Hematopoietic multipotent progenitor cell treated with erythropoietin and hydrocortisone succinate and interleukin-3 and kit ligand, for 15 days (in vitro differentiated cells): Measurements from ENCODE around the gene EYA2.

Experiments
- DNase-seq: peaks from one replicate; pipeline ENCODE4 v3.0.0-alpha.2; 2015; ENCODE audit warnings: low spot score

The EYA2 gene

DNA sequence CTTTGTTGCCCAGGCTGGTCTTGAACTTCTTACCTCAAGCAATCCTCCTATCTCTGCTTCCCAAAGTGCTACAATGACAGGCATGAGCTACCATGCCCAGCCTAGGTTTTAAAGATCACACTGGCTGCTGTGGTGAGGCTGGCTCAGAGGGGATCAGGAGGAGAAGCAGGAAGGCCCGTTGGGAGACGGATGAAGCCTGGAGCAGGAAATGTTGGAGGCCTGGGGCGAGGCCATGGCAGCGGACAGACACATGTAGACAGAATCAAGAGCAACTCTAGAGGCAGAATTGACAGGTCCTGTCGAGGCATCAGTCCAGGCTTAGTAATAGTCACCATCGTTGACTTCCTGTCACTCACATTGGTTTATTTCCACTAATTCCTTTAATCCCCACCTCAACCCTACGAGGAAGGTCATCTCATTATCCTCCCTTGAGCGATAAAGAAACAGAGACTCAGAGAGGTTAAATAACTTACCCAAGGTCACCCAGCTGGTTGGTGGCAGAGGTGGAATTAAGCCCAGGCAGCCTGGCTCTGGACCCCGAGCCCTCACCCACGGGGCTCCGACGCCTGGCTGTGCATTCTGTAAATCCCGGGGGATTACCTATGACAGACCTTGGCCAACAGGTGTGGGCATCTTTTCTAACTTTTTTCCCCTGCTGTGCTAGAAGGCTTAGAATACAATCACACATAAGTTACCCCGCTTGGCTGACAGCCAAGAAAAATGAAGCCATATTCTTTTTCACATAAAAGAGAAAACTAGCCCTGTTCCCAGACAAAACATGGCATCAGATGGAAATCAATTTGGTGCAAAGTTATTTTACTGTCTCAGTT, 113.4 kb downstream of the EYA2 start:
- no peak for DNase-seq

DNA sequence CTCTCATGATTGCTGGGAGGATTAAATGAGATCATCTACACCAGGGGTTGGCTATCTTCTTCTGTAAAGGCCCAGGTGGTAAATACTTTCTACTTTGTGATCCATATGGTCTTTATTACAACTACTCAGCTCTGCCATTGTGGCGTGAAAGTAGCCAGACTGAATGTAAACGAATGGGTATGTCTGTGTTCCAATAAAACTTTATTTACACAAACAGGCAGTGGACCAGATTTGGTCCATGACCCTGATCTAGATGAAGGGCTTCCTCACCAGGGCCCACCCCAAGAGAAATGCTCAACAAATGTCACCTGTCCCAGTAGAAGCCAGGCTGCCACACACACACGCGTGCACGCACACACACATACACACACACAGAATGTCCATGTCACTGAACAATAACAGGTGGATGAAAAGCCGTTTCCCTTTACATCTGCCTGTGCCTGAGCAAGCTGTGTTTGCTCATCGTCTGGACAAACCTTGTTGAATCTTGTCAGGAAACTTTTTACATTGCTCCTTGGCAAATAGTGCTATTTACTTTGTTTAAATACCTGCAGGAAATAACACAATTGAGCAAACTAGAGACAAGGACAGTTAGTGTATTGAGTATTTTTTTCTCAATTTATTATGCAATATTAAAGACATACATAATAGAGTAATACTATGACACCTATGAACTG, 114.3 kb downstream of the EYA2 start:
- DNase-seq: no peak

DNA sequence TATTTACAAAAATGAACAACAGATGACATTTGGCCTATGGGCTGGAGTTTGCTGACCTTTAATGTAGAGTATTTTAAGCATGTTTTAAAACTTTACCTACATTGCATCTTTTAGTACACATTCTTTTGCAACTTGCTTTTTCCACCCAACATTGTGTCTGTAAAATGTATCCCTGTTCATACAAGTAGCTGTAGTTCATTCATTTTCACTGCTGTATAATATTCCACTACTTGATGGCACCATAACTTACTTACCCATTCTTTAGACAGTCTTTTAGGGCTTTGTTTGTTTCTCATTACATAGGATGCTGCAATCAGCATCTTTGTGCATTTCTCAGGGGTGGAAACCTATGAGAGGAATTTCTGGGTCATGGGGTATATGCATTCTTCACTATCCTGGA, 115.1 kb downstream of the EYA2 start:
- no peak for DNase-seq

DNA sequence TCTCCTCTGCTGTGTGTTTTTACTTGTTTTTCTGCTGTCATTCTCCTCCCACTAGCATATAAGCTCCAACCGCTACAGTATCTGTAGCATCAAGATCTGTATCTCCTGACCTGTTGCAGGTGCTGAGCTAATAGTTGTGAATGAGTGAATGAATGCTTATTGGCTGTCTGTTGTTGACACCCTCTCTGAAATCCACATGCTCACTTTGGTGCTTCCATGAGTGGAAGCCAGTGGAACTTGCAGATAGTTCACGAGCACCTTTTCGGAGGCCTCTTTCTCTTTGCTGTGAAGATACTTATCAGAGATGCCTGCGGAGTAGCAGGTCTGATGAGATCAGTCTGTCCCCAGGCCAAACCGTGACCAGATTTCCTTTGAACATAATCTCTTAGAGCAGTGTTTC, 117.3 kb downstream of the EYA2 start:
- no peak for DNase-seq

DNA sequence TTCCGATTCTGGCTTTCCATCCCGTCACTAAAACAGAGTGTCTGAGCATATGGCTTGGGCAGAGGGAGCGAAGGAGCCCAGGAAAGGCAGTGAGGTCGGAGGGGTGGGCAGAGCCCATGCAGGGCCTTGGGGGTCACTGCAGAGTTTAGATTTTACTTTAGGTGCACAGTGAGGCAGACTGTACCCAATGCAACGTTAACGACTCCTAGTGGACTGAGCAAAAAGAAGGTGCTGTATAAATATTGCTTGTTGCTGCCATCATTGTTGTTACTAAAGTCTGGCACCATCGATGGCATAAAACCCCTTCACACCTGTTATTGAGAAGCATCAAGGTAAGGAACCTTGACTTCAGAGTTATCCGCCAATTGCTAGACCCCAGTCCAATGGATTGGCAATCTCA, 119.0 kb downstream of the EYA2 start:
- no peak for DNase-seq

DNA sequence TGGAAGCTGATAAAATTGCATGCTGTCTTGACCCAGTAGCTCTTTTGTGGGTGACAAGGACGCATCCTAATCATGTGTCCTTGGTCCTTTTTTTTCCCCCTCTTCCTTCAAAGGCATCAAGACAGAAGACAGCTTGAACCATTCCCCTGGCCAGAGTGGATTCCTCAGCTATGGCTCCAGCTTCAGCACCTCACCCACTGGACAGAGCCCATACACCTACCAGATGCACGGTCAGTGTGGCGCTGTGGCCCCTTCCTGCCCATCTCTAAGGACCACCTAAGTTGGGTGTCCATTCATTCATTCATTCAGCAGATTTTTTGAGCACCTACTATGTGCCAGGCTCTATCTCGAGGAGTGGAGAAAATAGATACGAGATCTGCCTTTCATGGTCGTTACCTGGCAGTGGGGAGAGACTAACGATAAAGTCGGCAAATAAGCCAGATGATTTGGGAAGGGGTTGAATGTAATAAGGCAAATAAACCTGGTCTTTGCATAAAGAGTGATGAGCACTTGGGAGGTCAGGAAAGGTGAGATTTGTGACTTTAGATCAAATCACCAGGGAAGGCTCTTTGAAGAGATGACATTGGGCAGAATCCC, 121.5 kb downstream of the EYA2 start:
- DNase-seq: no peak

DNA sequence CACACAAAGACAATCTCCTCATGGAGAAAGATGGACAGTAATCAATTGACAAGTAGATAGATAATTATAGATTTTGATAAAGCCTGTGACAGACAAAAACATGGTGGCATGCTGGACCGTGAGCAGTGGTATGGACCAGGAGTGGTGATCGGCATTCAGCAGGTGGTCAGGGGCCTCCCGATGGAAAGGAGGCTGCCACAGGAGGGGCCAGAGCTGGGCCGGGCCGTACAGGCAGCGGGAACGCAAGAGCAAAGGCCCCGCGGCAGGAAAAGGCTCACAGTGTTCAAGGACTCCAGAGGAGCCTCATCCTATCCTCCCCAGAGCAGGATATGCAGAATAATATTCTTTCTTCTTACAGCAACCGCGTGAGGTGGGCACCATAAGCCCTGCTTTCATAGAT, 123.7 kb downstream of the EYA2 start:
- no peak for DNase-seq

DNA sequence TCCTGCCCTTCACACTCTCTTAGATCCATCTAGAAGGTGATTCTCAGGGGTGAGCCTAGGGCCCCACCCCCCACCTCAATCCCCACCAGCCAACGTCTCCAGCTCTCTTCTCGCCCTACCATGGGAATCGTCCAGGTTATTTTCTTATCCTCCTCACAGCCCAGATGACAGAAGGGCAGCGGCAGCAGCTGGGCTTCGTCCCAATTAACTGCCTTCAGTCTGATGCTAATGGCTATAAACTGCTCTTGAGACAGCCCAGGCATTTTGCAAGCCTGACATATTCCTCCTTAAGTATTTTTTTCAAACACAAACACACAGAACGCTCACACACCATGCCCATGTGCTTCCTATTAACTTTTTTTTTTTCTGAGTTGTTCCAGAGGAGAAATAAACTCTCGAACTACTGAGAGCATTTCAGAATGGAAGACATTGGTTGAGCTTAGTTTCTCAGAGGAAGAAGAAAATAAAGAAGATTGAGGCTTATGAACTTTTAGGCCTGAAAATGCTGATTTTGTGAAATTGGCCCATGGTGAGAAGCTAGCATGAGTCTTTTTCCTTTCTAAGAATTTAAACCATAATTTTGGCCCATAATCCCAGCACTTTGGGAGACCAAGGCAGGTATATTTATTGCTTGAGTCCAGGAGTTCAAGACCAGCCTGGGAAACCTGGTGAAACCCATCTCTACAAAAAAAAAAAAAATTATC, 124.6 kb downstream of the EYA2 start:
- no peak for DNase-seq

DNA sequence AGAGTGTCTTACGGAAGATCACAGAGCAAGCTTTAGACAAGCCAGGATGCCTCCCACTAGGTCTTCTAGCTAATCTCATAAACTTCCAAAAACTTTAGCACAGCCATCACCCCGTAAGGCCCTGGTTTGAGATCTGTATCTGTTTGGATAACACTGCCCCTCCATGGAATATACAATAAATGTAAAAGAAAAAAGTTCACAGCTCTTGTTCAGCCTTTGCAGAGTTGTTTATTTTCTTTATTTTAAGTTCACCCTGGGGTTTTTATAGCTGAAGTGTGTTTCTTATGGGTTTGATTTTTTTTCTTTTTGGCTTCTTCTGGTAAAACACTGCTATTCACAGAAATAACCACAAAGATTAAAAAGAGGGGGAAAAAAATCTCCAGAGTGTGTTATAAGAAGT, 125.6 kb downstream of the EYA2 start:
- no peak for DNase-seq

DNA sequence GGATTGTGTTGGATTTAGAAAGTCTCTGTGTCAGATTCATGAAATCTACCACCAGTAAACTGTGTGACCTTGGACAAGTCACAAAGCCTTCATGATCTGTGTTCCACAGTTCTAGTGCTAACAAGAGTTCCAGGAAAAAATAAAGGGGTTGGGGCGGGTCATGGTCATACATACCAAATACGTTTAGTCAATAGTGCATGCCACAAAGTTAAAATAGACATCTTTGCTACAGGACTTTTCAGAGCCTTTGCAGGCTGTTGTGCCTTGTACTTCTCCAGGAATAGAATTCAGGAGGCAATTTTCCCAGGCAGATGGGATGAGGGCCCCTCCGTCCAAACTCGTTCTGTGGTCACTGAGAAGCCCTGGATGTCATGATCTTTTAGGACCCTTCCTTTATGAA, 127.2 kb downstream of the EYA2 start:
- DNase-seq: no peak

DNA sequence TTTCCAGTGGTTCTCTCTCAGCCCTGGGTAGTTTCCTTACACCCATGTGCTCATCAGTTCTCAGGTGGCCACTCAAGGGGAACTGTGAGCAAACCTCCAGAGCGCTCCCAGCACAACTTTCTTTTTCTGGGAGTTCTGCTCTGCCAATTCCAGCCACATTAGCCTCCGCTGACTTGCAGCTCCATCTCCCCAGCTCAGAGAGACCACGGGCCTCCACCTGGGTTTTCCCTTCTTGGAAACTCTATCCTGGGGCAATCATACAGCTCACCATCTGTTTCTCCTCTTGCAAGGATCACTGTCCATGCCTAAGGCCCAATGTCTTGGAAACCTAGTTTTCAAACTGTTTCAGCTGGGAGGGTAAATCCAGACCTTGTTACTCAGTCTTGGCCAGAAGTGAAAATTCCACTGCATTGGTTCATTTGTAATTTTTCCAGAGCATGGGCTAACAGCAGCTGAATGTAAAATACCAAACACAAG, 129.9 kb downstream of the EYA2 start:
- DNase-seq: no peak

DNA sequence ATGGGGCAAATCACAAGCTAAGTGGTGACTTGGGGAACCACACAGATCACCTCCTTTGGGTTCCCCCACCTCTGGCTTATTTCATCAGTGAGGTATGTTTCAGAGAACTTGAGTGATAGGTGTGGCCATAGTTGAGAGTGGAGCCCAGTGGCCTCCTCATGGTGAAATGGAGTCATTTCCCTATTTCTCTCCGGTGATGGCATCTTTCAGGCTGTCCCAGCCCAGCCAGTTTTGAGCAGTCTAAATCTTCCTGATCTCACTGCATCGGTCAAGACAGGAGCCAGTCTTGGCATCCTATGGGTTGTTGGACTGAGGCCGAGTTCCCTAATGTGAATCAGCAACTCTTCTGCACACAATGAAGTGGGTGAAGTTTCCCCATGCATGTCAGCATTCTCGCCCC, 132.4 kb downstream of the EYA2 start:
- DNase-seq: no peak

DNA sequence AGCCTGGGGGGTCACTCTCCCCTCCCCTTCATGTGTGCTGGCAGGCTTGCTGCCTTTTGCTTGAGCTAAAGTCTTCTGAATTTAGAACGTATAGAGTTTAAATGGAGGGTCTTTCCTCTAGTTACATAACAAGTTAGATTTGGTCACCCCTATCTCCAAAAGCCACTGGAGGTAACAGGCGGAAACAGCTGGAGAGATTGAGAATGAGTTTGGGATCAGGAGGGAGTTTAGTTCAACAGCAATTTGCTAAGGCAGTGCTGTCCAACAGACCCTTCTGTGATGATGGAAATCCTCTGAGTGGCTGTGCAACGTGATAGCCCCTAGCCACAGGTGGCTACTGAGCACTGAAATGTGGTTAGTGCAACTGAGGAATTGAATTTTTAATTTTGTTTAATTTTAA, 132.8 kb downstream of the EYA2 start:
- DNase-seq: no peak

DNA sequence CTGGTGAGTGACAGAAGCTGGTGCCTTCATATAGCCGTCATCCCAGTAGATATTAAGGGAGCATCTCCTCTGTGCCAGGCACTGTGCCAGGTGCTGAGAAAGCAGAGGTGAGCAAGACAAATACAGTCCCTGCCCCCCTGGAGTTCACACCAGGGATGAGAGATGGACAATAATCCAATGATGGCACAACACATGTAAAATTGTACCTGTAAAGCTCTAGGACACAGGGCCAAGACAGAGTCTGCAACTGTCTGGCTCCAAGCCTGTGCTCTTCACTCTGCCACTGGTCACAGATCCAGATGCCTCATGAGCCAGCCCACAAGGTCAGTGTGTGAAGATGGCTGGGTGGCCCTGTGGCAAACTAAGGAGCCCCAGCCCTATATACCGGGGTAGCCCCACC, 133.8 kb downstream of the EYA2 start:
- no peak for DNase-seq

DNA sequence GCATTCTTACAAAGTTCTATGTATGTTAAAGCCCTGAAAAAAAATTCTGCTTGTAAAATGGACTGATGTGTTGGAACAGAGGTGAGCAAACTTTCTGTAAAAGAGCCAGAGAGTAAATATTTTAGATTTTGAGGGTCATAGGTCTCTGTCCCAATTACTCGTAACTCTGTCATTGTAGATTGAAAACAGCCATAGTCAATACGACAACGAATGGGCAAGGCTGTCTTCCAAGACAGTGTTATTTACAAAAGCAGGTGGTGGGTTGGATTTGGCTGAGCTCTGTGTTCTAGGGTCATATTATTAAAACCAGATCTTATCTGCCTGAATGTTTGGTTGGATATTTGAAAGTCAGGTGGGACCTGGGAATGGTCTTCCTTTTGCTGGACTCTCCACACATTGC, 135.2 kb downstream of the EYA2 start:
- no peak for DNase-seq

DNA sequence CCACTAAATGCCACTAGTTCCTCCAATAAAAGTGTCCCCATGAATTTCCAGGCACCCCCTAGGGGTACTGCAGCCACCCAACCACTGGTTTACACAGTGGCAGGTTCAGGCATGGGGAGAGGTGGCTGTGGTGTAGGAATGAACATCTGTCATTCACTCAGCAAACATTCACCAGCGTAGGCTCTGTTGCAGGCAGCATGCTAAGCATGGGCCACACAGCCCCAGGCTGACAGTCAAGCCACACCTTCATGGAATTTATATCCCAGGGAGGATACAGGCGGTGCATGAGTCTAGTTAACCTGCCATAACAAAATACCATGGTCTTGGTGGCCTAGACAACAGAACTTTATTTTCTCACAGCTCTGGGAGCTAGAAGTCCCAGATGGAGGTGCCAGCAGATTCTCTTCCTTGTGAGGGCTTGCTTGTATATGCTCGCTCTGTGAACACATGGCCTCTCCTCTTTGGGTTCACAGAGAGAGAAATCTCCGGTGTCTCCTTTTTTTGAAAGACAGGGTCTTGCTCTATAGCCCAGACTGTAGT, 135.7 kb downstream of the EYA2 start:
- no peak for DNase-seq

DNA sequence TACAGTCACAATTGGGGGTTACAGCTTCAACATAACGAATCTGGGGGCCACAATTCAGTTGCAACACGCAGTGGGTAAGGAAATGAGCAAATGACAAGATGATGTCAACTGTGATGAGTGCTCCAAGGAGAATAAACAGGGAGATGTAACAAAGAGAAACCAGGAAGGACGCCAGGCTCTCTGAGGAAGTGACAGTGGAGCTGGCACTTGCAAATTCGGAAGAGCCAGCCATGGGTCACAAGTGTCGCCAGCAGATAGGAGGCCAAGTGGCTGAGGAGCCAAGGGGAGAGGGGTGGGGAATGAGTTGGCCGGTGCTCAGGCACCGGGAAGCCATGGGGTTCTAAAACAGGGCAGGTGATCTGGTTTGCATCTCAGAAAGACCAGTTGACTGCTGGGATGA, 136.4 kb downstream of the EYA2 start:
- no peak for DNase-seq

DNA sequence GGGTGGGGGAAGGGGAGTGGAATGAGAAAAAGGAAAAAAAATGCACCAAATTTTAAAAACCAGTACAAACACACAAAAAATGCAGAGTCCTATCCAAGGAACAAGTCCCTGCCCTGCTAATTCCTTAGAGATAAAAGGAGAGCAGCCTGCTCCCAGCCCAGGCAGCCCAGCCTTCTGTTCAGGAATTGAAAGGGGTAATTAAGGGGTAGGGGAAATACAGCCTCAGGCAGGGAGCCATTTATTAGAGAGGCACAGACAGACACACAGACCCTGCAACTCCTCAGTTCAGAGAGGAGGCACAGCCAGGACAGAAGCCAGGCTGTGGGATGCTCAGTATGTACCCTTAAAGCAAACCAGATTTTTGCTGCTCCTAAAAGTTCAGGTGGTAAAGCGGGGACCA, 137.2 kb downstream of the EYA2 start:
- no peak for DNase-seq

DNA sequence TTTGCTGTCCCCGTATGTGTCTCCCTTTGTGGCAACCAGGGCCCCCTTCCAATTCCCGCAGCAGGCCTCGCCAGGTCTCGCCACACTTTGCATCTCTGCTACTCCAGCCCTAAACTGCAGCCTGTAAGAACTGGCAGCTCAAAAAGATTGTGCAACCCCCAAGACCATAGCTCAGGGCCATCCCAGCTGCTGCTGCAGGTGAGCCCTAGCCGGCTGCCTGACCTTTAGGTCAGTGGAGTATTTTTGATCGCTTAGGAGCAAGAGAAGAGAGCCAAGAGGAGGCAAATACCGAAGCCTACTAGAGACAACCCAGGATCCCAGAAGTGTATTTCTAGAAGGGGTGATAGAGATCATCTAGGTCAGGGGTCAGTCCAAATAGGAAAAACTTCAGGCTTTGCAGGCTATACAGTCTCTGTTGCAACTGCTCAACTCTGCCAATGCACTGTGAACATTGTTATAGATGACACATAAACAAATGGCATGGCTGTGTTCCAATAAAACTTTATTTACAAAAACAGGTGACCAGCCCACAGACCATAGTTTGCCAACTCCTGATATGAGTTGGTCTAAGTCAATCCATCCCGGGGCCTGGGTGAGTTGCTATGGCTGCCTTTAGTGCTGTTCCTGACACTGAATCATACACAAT, 138.4 kb downstream of the EYA2 start:
- no peak for DNase-seq

DNA sequence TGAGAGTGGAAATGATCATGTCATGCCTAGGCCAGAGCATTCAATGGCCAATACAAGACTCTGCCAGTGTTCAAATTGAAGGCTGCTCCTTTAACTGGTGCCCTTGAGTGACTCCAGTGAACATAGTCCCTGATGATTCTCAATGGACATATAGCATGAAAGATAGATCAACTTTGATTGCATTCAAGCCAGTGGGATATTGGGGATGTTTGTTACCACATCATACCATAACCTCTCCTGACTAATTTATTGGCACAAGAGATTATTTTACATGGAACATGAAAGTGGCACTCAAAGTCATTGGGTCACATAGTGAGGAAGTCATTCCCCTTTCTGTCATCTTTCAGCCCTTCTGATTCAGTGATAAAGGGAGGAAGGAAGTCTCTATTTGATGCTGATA, 139.0 kb downstream of the EYA2 start:
- DNase-seq: no peak

DNA sequence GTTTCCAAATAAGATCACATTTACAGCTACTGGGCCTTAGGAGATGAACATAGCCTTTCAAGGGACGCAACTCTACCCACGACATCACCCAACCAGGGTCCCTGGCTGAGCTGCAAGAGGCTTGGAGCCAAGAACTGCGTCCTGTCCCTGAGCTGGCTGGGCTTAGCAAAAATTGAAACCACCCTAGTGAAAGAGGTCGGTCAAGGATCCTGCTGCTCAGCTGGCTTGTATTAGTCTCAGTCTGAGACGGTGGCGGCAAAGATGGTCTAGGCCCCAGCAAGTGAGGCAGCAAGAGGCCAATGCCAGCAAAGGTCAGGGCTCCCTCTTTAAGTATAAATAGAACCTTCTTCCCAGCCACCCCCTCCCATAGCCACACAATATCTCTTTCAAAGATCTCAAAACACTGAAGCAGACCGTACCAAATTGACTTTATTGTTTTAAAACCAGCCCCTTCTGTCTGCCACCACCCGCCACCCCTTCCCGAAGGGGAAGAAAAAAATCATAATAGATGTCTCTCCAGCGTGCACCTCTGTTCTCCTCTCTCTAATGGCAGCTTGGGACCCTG, 140.5 kb downstream of the EYA2 start:
- DNase-seq: no peak
